NCI-H1417 treated with DMSO at 0.1 percent for 48 hours (cell line): Measurements from ENCODE around the gene OR2A1.
"Not testable (repeated sequence)": the region's sequence is repeated elsewhere in the genome, so short reads cannot be mapped to it uniquely, and the experiment has no call there.

Experiments
- DNase-seq: peaks from one replicate; lab custom pipeline; 2025; lab: John Stamatoyannopoulos, UW

The OR2A1 gene

GRCh38 chr7:144311872-144312469, at the start of gene OR2A1:
Gene OR2A1 (plus strand): TSS chr7:144312419. CDS start chr7:144318125, 5,706 bp downstream.
- DNase-seq = not testable (repeated sequence)

DNA sequence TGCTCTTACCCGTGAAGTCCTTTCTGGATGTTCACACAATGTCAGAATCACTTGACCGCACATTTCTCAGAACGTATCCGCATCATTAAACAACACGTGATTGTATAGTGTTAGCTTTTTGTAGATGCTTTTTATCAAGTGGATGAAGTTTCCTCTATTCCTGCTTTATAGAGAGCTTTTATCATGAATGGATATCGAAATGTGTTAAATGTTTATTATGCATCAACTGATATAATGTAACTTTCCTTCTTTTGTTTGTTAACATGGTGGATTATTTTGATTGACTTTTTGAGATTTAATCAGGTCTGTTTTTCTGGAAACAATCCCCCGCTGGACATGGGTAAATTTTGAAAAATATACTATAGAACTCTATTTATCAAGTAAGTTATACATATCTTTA, 47.5 kb upstream of the OR2A1 start, which contains the start of gene OR2A7:
Gene OR2A7 (minus strand): TSS at position 101 of the 400 bp plus-strand sequence. CDS start 5,164 bp downstream, outside the sequence.
- DNase-seq = not testable (repeated sequence)

DNA sequence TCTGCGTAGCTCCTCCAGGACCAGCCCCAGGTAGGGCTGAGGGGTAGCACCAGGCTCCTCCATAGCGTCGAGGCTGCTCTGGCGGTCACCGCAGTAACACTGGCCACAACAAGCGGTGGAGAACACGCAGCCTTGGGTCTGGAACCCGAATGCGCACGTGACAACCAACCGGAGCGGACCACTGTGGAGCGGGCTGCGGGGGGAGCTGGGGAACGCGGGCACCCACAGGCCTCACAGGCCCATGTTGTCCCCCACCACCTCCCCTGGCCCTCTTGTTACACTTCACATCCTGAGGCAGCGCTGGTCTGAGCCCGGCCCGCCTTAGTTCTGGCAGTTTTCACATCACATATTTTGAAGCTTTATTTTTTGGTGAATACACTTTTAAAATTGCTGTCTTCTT, 43.0 kb upstream of the OR2A1 start, which contains the start of gene CTAGE8:
Gene CTAGE8 (minus strand): TSS at position 101 of the 400 bp plus-strand sequence. CDS start 38 bp downstream, at position 63.
- DNase-seq = not testable (repeated sequence)

- DNase-seq = not testable (repeated sequence)
Measured at GRCh38 chr7:144275281-144275680, 36.9 kb upstream of the OR2A1 start.

GRCh38 chr7:144280010-144280409, 32.2 kb upstream of the OR2A1 start:
- DNase-seq = not testable (repeated sequence)

- not testable (repeated sequence) for DNase-seq
Measured at GRCh38 chr7:144281981-144282380, 30.2 kb upstream of the OR2A1 start.

DNA sequence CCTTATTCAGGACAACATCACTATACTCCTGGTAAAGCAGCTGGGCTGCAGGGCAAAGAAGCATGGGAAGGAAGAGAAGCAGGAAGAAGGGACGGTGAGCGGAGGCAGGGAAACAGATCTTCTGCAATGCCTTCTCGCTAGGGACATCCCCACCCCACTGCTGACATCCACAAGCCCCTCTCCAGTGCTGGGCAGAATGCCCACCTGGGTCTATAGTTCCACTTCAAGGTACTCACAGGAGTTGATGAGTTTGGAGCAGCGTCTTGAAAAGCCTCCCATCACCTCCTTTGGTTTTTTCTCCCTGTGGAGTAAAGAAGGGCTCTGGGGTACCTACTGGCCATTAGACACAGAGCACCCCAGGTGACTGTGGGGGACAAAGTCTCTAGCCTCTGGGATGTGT, 29.7 kb upstream of the OR2A1 start:
- DNase-seq = not testable (repeated sequence)

- DNase-seq = not testable (repeated sequence)
Measured at GRCh38 chr7:144283716-144284115, 28.5 kb upstream of the OR2A1 start.

DNA sequence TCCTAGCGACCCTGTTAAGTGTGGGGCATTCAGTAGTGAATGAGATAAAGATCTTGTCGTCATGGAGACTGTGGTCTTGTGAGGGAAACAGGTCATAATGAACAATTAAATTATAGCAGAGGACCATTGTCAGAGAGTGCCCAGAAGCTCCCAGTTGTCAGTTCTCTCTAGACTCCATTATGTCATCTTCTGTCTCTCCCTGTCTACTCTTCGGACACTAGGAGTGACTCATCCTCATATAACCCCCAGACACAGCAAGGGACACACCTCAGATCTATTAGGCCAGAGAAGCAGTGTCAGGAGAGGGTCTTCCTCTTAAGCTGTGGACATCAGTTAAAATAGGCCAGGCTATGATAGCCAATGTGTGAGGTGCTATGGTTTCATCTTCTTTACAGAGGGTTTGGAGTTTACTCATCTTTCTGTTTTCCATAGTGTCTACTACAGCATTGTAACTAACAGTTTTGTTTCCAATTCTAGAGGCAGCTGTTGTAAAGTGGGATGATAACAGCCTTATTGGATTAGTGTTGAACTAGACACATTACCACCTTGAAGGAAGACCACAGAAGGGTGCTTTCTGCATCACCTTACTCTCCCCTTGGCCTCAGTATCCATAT, 24.9 kb upstream of the OR2A1 start:
- DNase-seq = not testable (repeated sequence)

DNA sequence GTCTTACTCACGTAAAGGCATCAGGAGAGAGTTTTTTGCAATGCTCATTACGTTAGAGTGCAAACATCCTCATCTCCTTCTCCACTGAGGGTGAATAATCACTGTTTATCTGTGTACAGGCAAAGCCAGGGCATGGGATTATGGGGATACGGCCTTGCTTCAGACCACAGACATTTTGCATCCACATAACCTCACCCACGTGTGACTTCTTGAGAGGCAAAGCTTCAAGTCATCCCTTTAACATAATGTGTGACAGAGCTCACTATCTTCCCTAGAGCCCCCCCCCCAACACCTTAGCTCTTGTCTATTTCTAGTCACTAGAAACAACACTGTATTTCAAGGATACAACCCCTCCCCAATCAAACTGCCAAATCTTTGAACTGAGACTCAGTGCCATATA, 20.6 kb upstream of the OR2A1 start:
- DNase-seq = not testable (repeated sequence)

DNA sequence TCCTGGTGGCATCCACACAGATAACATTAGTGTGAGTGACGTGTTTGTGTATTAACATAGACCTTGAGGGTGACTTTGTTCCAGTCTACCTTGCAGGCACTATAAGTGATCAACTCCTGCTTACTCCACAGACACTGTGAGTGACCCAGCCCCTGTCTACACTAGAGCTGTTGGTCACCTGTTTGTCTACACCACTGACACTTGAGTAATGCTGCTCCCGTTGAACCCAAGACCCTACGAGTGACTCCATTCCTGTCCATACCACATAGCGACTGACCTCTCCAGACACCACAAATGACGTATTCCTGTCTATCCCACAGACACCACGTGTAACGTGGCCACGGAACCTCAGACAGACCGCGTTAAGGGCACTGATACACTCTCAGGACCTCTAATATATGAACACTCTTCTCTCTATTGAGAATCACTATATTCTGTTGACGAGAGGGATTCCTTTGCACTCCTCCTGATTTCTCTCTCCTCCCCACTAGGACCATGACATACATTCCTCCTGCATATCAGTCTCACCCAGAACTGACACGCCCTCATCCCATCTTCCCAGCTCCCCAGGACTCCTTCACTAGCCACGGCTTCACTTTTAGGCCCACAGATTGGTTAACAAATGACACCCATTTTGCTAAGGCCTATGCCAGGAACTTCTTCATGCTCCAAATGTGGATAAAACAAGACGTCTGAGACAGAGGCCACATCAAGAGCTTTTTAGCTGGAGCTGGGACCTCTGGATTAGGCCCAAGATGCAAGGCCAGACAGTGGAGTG, 19.6 kb upstream of the OR2A1 start:
- not testable (repeated sequence) for DNase-seq

DNA sequence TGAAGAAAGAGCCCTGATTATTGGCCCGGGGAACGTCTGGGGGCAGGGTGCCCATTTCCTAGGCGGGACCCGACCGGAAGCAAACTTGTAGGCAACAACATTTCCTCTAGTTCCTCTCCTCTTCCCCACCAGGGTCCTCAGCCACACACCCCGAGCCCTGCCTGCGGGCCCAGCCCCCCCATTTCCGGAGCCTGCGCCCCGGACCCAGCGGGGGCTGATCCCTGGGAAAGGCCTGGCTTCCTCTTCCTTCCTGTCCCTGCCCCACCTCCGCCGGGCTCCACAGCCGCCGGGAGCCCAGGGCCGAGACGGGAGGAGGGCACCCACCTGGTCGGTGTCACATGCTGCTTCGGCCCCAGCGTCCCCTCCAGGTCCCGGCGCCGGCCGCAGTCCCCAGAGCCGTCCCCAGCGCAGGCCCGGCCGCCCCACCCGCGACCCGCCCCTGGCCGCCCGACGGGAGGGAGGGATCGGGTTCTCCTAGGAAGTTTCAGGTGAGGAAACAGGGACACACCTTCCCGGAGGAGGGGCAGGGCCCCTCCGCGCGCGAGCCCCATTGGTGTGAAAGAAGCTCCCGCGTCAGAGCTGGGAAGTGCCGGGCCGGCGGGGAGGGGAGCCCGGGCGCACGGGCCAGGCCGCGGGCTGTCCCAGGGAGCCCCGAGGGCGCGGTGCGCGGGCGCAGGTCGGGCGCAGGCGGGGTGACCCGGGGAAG, 18.3 kb upstream of the OR2A1 start:
- not testable (repeated sequence) for DNase-seq

DNA sequence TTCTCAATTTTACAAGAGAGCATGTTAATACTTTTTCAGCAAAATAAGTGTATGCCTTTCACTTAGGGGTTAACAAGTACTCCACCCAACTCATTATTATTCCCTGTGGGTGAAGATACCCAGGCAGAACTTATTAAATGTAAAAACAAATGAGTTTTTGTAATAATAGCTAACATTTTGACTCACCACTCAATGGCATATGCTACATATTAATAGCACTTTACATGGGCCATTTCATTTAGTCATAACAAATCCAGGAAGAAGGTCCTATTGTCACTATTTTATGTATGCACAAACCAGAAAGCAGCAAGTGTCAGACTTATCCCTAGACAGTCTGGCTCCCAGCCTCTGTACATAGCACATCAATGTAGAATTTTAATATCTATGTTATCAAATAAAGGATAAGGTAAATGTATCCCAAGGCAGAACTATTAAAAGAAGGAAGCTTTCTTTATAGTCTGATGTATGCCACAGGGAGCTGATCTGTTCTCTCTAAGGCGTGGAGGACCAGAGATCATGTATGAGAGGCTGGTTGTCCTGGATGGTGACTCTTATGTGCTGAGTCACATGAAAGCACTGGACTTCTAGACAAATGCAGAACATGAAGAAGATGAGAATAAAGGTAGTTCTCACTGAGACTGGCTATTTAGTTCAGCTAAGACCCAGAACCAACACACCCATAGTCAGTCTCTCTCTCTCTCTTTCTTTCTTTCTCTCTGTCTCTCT, 9.5 kb upstream of the OR2A1 start:
- DNase-seq = not testable (repeated sequence)

DNA sequence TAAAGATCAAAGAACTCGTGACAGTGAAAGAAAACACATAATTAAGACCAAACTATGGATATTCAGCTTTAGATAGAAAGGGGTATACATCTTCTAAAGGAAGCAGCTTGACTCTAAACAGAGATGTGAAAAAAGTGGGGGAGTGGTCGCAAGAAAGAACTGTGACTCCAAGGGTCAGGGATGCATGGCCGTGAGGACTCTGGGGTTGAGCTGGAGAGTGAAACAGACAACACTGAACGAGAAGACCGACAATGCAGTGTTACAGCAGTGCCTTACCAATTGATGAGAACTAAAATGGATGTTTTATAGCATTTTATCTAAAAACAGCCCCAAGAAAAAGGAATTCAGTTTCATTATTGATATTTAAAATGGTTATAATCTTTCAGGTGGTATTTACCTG, 8.6 kb upstream of the OR2A1 start:
- not testable (repeated sequence) for DNase-seq

DNA sequence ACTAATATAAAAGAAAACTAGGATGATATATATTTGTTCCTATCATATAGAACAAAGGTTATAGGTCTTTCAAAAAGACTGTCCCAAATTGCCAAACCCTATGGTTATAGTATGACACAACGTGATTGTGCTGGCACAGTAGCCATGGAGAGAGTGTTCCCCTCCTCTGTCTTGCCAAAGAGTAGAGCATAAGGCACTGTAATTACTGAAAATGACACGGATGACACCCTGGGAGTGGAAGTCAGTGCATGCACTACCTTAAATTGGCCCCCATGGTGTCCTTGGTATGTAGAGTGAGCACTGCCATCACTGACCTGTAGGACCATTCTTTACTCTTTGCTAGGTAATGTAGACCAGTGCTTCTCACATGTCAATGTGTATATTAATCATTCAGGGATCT, 7.1 kb upstream of the OR2A1 start:
- not testable (repeated sequence) for DNase-seq

DNA sequence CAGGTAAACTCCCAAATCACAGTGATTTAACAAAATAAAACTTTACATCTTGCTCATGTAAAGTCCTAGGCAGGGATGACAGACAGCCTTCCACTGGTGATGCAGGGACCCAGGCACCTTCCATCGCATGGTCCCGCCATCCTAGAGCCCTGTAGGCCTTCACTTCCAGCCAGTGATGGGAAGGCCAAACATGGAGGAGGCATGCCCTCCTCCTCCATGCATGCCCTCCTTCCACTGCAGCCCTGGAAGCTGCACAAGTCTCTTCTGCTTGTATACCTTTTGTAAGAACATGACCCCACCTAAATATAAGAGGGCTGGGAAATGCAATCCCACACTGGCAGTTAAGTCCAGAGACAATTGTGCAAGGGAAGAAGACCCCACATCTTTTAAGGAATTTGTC, 2.5 kb upstream of the OR2A1 start:
- DNase-seq = not testable (repeated sequence)

GRCh38 chr7:144311218-144311617, 1.0 kb upstream of the OR2A1 start:
- DNase-seq = not testable (repeated sequence)

- DNase-seq = not testable (repeated sequence)
Measured at GRCh38 chr7:144317537-144317936, 5.3 kb downstream of the OR2A1 start.

GRCh38 chr7:144319547-144319946, 7.3 kb downstream of the OR2A1 start:
- not testable (repeated sequence) for DNase-seq

DNA sequence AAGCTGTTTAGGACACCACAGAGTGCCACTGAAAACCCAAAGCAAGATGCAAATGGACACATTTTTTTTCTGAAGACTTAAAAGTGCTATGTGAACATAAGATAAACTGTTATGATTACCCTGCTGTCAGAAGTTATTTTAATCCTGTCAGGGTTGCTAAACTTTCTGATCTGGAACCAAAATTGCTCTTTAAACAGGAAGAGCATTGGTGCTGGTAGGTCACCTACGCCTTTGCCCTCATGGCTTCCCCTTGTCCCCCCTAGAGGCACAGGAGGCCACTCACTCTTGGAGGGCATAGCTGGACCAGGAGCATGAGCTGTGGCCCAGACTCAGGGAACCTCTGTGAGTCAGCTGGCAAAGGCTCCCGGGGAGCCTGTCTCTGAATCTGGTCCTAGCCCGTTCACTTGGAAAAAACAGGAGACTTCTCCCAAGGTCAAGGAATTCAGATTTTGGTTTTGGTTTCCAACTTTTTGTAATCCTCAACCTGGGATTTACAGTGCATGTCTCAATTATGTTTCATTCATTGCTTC, 9.5 kb downstream of the OR2A1 start:
- DNase-seq = not testable (repeated sequence)

DNA sequence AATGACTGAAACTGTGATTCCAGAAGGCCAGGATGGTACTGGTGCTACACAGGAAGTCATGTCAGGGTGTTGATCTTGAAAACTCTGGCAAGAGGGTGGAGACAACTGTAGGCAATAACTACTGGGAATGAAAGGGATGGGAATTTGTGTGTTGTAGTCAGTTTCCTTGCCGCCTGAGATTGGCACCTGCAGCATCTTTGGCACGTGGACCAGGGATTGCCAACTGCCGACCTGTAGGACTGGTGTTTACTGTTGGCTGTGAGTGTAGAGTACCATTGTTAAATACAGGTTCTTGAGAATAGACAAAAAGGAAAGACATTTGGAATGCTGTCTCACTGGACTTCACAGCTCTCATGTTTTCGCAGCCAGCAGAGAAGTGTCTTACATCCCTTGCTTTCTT, 11.1 kb downstream of the OR2A1 start:
- DNase-seq = not testable (repeated sequence)
